ENCODE results near the gene MCM10.

GRCh38 chr10:13188593-13188992 lies 27.2 kb downstream of the MCM10 start:
- TF ChIP-seq CTCF (IDR thresholded peaks at IDR 0.05) = no peak
- TF ChIP-seq POLR2A (IDR thresholded peaks at IDR 0.05) = no peak
